HCT116 (cell line): ENCODE data around the gene PIK3CB. TPM values are rescaled to one million over a fixed set of nuclear protein-coding genes. Genes with fewer than 3 reads are reported as not detected.
"Not testable (repeated sequence)": the region's sequence is repeated elsewhere in the genome, so short reads cannot be mapped to it uniquely, and the experiment has no call there.

Experiments
- ATAC-seq: fragments of 200-7000 bp; cut with Tn5 transposase; 2 replicates; pipeline ENCODE4 v1.9.1; 2020; ENCODE audit warnings: mild to moderate bottlenecking, moderate library complexity
- BruUV-seq: library from RNA; stranded (reverse); fragments of 400-500 nt; replicated peaks from 2 replicates; lab custom pipeline; 2021; lab: Mats Ljungman, UMichigan
- CTCF ChIA-PET: fragments of 300-600 bp; sonication (Branson Sonifier 250); formaldehyde crosslinking; loops from one replicate; lab custom pipeline; 2021; ENCODE audit warnings: antibody characterized with exemption; lab: Charles Lee
- POLR2A ChIA-PET: fragments of 300-600, 350-600 bp; sonication (Branson Sonifier 250); formaldehyde crosslinking; loops from one replicate; lab custom pipeline; 2021; ENCODE audit warnings: antibody characterized with exemption; lab: Charles Lee
- RAD21 ChIA-PET, 2 experiments: fragments of 300-600 bp; sonication (Branson Sonifier 250); formaldehyde crosslinking; loops; one replicate each; lab custom pipeline; 2023; ENCODE audit warnings: low total read pairs in 2 of 2; ENCODE audit not compliant: uncharacterized antibody in 2 of 2, unreplicated experiment in 2 of 2, low non-redundant PET in 1 of 2; lab: Charles Lee
- DNase-seq: peaks from one replicate; pipeline ENCODE4 v3.0.0-alpha.2; 2010; ENCODE audit warnings: low read depth, low spot score
- H2AFZ ChIP-seq: fragments of 200-600 bp; shearing (Covaris generic), sonication (generic); 2 replicates; pipeline ENCODE4 v1.6.1; 2017; ENCODE audit warnings: low read depth, mixed run types, mixed read lengths, antibody characterized with exemption, low read length; ENCODE audit not compliant: poor library complexity, severe bottlenecking
- H3K27ac ChIP-seq: 2 replicates; pipeline ENCODE4 v1.5.1; 2012; ENCODE audit warnings: low read depth, low read length
- H3K27me3 ChIP-seq: fragments of 200-600 bp; sonication (generic); 2 replicates; pipeline ENCODE4 v1.6.1; 2016; ENCODE audit warnings: mixed run types, low read length, mixed read lengths; ENCODE audit not compliant: insufficient read depth
- H3K36me3 ChIP-seq, 2 experiments: fragments of 200-500 bp in 1 of 2; fragments of 200-600 bp in 1 of 2; sonication (Bioruptor generic) in 1 of 2; sonication (generic) in 1 of 2; 2 replicates each; pipeline versions ENCODE4 v1.5.1 to v1.6.1; 2014 to 2016; ENCODE audit warnings: low read length in 2 of 2, inconsistent platforms in 1 of 2, mixed read lengths in 1 of 2, mixed run types in 1 of 2; ENCODE audit not compliant: insufficient read depth in 2 of 2, control insufficient read depth in 1 of 2
- H3K4me1 ChIP-seq, 2 experiments: fragments of 200-600 bp in 1 of 2; sonication (generic) in 1 of 2; 2 replicates each; pipeline versions ENCODE4 v1.5.1 to v1.6.1; 2012 to 2017; ENCODE audit warnings: low read length in 2 of 2, inconsistent platforms in 1 of 2, mild to moderate bottlenecking in 1 of 2, mixed read lengths in 1 of 2, mixed run types in 1 of 2, moderate library complexity in 1 of 2; ENCODE audit not compliant: insufficient read depth in 2 of 2, control insufficient read depth in 1 of 2
- H3K4me2 ChIP-seq: fragments of 200-600 bp; sonication (generic); 2 replicates; pipeline ENCODE4 v1.6.1; 2017; ENCODE audit warnings: mixed run types, low read length, mixed read lengths
- H3K4me3 ChIP-seq, 2 experiments: fragments of 200-600 bp in 1 of 2; sonication (generic) in 1 of 2; replicated peaks in 1 of 2; 2 replicates each; pipeline ENCODE4 v1.5.1; 2011 to 2016; ENCODE audit warnings: low read length in 2 of 2, control low read depth in 1 of 2, low read depth in 1 of 2, mild to moderate bottlenecking in 1 of 2, mixed read lengths in 1 of 2, mixed run types in 1 of 2
- H3K79me2 ChIP-seq: fragments of 200-600 bp; sonication (generic); 2 replicates; pipeline ENCODE4 v1.6.1; 2017; ENCODE audit warnings: mild to moderate bottlenecking, mixed run types, low read length, moderate library complexity, mixed read lengths; ENCODE audit not compliant: insufficient read depth
- H3K9ac ChIP-seq: fragments of 200-600 bp; sonication (generic); 2 replicates; pipeline ENCODE4 v1.6.1; 2016; ENCODE audit warnings: low read length, mixed read lengths
- H3K9me2 ChIP-seq: fragments of 200-600 bp; sonication (generic), shearing (Covaris generic); 2 replicates; pipeline ENCODE4 v1.6.1; 2017; ENCODE audit warnings: mixed run types, mild to moderate bottlenecking, moderate library complexity; ENCODE audit not compliant: insufficient read depth
- H3K9me3 ChIP-seq, 2 experiments: fragments of 200-500 bp in 1 of 2; fragments of 200-600 bp in 1 of 2; sonication (Bioruptor generic) in 1 of 2; sonication (generic) in 1 of 2; 2 replicates each; pipeline ENCODE4 v1.6.1; 2014 to 2017; ENCODE audit warnings: low read length in 2 of 2, mixed read lengths in 2 of 2, inconsistent platforms in 1 of 2, low read depth in 1 of 2, mild to moderate bottlenecking in 1 of 2, mixed run types in 1 of 2, moderate library complexity in 1 of 2; ENCODE audit not compliant: control insufficient read depth in 1 of 2, insufficient read depth in 1 of 2
- H4K20me1 ChIP-seq: fragments of 200-600 bp; sonication (generic), shearing (Covaris generic); 2 replicates; pipeline ENCODE4 v1.6.1; 2017; ENCODE audit warnings: mixed run types, mild to moderate bottlenecking, moderate library complexity; ENCODE audit not compliant: insufficient read depth
- EGR1 ChIP-seq: IDR thresholded peaks from 2 replicates; pipeline ENCODE4 v1.6.1; 2012; ENCODE audit warnings: low read depth
- SP1 ChIP-seq: IDR thresholded peaks from 2 replicates; pipeline ENCODE4 v1.6.1; 2012; ENCODE audit warnings: low read depth
- intact Hi-C: fragments of 100-400 bp; cut with micrococcal nuclease; formaldehyde crosslinking; loops from 2 replicates; pipeline ENCODE4 v1.10.0; 2022
- total RNA-seq: library from RNA; stranded (reverse); gene quantifications from one replicate; pipeline ENCODE4 v1.2.1, GENCODE V29; 2021; ENCODE audit not compliant: unreplicated experiment
- TF ChIP-seq, protein P1 (sequence below): IDR thresholded peaks from 2 replicates; pipeline ENCODE4 v1.6.1; 2012; ENCODE audit warnings: low read depth

Gene PIK3CB
- total RNA-seq, 1 experiment from 2014 or later: 44.3 TPM

DNA sequence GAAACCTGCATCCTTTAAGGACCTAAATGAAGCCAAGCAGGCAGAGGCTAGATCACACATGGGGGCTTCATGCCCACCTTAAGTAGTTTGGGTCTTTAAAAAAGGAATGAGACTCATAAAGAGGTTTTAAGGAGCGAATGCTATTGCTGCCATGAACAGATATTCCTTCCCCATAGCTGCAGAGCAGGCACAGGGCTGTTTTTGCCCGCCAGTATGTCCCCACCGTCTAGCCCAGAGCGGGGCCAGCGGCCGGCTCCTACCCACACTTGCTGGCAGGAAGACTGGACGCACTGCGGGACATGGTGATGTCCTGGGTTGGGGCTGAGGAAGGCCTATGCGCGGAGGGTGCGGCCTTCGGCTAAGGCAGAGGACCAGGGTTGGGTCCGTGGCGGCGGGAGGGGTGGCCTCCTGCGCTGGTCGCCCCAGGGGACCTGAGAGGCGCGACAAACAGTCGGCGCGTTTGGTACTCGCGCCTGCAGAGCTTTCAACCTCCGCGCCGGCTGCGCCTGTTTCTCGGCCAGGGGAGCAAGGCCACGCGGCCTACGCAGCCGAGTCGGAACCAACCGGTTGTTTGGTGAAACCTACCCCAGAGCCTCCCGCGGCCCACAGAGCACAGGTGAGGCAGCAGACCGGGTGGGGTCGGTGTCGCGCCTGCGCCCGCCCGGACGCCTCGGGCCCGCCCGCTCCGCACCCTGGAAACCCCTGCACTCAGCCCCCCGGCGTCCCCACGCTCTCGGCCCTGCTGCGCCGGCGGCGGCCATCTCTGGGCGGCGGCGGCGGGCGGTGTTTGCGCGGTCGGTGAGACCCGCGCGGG is 226.2 kb downstream of the PIK3CB start, which contains the start of gene FAIM (continued):
- TF ChIP-seq, protein P1, sequence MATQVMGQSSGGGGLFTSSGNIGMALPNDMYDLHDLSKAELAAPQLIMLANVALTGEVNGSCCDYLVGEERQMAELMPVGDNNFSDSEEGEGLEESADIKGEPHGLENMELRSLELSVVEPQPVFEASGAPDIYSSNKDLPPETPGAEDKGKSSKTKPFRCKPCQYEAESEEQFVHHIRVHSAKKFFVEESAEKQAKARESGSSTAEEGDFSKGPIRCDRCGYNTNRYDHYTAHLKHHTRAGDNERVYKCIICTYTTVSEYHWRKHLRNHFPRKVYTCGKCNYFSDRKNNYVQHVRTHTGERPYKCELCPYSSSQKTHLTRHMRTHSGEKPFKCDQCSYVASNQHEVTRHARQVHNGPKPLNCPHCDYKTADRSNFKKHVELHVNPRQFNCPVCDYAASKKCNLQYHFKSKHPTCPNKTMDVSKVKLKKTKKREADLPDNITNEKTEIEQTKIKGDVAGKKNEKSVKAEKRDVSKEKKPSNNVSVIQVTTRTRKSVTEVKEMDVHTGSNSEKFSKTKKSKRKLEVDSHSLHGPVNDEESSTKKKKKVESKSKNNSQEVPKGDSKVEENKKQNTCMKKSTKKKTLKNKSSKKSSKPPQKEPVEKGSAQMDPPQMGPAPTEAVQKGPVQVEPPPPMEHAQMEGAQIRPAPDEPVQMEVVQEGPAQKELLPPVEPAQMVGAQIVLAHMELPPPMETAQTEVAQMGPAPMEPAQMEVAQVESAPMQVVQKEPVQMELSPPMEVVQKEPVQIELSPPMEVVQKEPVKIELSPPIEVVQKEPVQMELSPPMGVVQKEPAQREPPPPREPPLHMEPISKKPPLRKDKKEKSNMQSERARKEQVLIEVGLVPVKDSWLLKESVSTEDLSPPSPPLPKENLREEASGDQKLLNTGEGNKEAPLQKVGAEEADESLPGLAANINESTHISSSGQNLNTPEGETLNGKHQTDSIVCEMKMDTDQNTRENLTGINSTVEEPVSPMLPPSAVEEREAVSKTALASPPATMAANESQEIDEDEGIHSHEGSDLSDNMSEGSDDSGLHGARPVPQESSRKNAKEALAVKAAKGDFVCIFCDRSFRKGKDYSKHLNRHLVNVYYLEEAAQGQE: no peak
- TF ChIP-seq EGR1 (no peak), SP1 (no peak)

DNA sequence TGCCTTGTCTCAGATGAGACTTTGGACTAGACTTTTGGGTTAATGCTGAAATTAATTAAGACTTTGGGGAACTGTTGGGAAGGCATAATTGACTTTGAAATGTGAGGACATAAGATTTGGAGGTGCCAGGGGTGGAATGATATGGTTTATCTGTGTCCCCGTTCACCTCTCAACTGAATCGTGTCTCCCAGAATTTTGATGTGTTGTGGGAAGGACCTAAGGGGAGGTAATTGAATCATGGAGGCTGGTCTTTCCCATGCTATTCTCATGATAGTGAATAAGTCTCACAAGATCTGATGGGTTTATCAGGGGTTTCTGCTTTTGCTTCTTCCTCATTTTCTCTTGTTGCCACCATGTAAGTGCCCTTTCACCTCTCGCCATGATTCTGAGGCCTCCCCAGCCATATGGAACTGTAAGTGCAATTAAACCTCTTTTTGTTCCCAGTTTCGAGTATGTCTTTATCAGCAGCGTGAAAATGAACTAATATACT is 230.6 kb downstream of the PIK3CB start:
- H4K20me1 ChIP-seq, CTCF ChIA-PET, H3K4me3 ChIP-seq, H3K36me3 ChIP-seq, H3K4me2 ChIP-seq, BruUV-seq, H3K27me3 ChIP-seq, H3K4me1 ChIP-seq, intact Hi-C loops, H2AFZ ChIP-seq, H3K9ac ChIP-seq, POLR2A ChIA-PET, H3K27ac ChIP-seq, H3K79me2 ChIP-seq, H3K9me2 ChIP-seq, RAD21 ChIA-PET, DNase-seq, H3K9me3 ChIP-seq, ATAC-seq: not testable (repeated sequence)

Other genes with a start within 250 kb of the PIK3CB start
- 38.7 TPM for gene CEP70, start 240.7 kb downstream of the PIK3CB start, total RNA-seq
- gene FAIM, start 226.2 kb downstream of the PIK3CB start, total RNA-seq: 12.2 TPM
- gene FOXL2, start 112.2 kb upstream of the PIK3CB start, total RNA-seq: not detected
- gene FOXL2NB, start 112.3 kb upstream of the PIK3CB start, total RNA-seq: 0.93 TPM
- gene PRR23A, start 171.3 kb upstream of the PIK3CB start, total RNA-seq: not detected
- not detected for gene PRR23B, start 186.0 kb upstream of the PIK3CB start, total RNA-seq
- not detected for gene PRR23C, start 210.0 kb upstream of the PIK3CB start, total RNA-seq